ENCODE results near the gene LLPH.
"Not testable (repeated sequence)": the region's sequence is repeated elsewhere in the genome, so short reads cannot be mapped to it uniquely, and the experiment has no call there.

LLPH gene

DNA sequence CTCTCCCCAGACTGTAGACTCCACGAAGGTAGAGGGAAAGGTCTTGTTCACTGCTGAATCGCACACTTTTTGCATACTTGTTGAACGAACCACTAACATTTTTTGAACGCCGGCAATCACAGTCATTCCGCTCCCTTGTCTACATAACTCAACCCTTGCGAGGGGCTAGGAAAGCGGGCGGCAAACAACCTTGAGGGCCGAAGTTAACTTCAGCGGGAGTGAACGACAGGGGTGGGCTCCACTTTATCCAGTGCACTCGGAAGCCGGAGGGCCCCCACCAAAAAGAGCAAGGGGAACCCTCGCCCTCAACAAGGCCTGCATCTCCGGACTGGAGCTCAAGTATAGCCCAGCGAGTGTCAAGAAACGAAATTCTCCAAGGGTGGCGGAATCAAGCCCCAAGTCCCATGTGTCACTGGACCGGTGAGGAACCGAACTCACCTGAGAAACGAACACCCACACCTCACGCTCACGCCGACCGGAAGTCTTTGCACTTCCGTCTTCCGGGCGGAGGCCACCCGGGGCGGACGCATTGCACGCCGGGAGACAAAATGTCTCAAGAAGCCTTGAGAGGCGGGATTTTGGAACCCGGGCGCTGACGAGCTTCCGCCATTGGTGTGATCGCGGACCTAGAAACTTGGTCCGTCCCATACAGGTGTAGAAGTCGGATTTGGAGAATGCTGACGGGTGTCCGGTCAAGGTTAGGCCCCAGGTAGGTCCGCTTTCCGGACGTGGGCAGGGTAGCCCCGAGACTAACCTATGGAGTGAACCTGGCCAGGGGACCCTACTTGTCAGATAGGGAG, at the start of gene LLPH:
LLPH (minus strand) TSS at position 484 of the 800 bp plus-strand sequence. CDS start 1,644 bp downstream, outside the sequence.
- peak; percentile 95 for DNase-seq (ENCODE audit: low read depth, low spot score)

DNA sequence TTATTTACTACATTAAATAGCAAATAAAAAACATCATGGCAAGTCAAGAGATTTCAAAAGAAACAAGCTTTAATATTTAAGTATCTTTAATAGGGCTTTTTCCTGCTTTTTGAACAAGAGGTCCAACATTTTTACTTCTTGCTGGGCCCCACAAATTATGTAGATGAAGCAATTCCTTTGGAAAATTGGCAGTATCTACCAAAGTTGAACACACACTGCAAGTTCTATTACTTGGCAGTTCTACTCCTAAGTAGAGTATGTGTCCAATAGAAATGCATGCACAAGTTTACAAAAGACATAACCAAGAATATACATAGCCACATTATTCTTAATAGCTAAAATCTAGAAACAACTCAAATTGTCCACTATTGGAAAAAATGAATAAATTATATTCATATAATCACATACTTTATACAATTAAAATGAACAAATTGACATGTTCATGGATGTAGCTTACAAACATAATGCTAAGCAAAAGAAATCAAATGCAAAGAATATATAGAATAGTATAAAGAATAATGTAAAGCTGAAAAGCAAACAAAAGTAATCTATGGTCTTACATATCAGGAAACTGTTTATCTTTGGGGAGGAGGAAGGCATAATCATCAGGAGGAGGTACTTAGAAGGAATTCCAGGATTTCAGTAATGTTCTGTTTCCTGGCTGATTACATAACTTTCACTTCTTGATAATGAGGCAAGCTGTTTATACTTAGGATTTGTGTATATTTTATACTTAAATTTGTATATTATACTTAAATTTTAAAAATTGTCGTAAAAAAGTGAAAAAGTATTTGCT, 45.8 kb upstream of the LLPH start:
- no peak for DNase-seq (ENCODE audit: low read depth, low spot score)

DNA sequence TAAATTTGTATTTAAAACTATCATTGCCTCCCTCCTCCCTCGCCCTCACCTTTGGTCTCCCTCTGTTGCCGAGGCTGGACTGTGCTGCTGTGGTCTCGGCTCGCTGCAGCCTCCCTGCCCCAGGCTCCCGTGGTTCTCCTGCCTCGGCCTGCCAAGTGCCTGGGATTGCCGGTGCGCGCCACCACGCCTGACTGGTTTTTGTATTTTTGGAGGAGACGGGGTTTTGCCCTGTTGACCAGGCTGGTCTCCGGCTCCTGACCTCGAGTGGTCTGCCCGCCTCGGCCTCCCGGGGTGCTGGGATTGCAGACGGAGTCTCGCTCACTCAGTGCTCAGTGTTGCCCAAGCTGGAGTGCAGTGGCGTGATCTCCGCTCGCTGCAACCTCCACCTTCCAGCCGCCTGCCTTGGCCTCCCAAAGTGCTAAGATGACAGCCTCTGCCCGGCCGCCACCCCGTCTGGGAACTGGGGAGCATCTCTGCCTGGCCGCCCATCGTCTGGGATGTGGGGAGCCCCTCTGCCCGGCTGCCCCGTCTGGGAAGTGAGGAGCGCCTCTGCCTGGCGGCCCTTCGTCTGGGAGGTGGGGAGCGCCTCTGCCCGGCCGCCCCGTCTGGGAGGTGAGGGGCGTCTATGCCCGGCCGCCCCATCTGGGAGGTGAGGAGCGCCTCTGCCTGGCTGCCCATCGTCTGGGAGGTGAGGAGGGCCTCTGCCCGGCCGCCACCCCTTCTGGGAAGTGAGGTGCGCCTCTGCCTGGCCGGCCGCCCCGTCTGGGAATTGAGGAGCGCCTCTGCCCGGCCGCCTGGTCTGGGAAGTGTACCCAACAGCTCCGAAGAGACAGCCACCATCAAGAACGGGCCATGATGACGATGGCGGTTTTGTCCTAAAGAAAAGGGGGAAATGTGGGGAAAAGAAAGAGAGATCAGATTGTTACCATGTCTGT, 44.1 kb upstream of the LLPH start:
- not testable (repeated sequence) for DNase-seq (ENCODE audit: low read depth, low spot score)

- no peak for DNase-seq (ENCODE audit: low read depth, low spot score)
Observed at GRCh38 chr12:66170606-66171005, 40.1 kb upstream of the LLPH start.

- peak; percentile 95 for DNase-seq (ENCODE audit: low read depth, low spot score)
Observed at GRCh38 chr12:66169221-66170170, 38.9 kb upstream of the LLPH start, which contains the start of gene TMBIM4. TMBIM4 (minus strand) TSS chr12:66169996; CDS start chr12:66169951, 45 bp downstream.

GRCh38 chr12:66168410-66168809, 37.9 kb upstream of the LLPH start:
- no peak for DNase-seq (ENCODE audit: low read depth, low spot score)

DNA sequence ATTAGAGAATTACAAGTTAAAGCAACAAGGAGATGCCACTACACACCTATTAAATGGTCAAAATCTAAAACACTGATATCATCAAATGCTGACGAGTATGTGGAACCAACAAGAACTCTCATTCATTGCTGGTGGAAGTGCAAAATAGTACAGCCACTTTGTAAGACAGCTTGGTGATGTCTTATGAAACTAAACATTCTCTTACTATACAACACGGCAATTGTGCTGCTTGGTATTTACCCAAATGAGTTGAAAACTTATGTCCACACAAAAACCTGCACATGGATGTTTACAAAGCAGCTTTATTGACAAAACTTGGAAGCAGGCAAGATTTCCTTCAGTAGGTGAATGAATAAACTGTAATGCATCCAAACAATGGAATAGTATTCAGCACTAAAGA, 36.0 kb upstream of the LLPH start:
- DNase-seq (ENCODE audit: low read depth, low spot score), result no peak

GRCh38 chr12:66165141-66165540, 34.6 kb upstream of the LLPH start:
- DNase-seq (ENCODE audit: low read depth, low spot score), result no peak

DNA sequence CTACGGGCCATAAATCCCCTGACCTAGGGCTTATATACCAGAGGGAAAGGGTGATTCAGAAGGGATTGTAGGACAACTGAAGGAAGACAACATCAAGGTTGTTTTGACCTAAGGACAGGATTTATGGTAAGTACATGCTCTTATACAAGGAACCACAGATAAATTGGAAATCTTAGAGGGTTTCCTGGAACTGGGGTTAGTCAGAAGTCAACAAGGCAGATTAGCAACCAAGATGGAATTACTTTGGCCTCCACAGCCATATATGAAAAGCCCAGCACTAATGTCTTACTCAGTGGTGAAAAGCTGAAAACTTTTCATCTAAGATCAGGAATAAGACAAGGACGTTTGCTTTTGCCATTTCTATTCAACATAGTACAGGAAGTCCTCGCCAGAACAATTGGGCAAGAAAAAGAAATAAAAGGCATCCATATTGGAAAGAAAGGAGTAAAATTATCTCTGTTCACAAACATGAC, 33.8 kb upstream of the LLPH start:
- DNase-seq (ENCODE audit: low read depth, low spot score), result no peak

GRCh38 chr12:66163289-66163688, 32.7 kb upstream of the LLPH start:
- no peak for DNase-seq (ENCODE audit: low read depth, low spot score)

GRCh38 chr12:66162701-66163100, 32.2 kb upstream of the LLPH start:
- no peak for DNase-seq (ENCODE audit: low read depth, low spot score)

- no peak for DNase-seq (ENCODE audit: low read depth, low spot score)
Observed at GRCh38 chr12:66160704-66161103, 30.2 kb upstream of the LLPH start.

- DNase-seq (ENCODE audit: low read depth, low spot score), result no peak
Observed at GRCh38 chr12:66159123-66159522, 28.6 kb upstream of the LLPH start.

DNA sequence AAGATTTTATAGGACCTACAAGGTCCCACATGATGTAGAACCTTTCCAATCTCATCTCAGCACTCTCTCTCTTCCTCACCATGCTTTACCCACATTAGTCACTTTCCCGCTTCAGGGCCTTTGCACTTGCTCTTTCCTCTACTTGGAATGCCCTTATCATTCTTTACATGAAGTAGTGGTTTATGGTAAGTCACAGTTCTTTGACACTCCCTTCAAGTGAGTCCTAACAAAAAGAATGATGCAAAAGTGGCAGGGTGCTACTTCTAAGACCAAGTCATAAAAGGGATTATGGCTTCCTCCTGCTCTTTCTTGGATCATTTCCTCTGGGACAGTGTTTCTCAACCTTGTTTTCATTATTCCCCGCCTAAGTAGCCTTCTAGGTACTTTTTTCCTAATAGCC, 26.1 kb upstream of the LLPH start:
- no peak for DNase-seq (ENCODE audit: low read depth, low spot score)

- no peak for DNase-seq (ENCODE audit: low read depth, low spot score)
Observed at GRCh38 chr12:66154776-66155175, 24.2 kb upstream of the LLPH start.

- no peak for DNase-seq (ENCODE audit: low read depth, low spot score)
Observed at GRCh38 chr12:66152732-66153131, 22.2 kb upstream of the LLPH start.

DNA sequence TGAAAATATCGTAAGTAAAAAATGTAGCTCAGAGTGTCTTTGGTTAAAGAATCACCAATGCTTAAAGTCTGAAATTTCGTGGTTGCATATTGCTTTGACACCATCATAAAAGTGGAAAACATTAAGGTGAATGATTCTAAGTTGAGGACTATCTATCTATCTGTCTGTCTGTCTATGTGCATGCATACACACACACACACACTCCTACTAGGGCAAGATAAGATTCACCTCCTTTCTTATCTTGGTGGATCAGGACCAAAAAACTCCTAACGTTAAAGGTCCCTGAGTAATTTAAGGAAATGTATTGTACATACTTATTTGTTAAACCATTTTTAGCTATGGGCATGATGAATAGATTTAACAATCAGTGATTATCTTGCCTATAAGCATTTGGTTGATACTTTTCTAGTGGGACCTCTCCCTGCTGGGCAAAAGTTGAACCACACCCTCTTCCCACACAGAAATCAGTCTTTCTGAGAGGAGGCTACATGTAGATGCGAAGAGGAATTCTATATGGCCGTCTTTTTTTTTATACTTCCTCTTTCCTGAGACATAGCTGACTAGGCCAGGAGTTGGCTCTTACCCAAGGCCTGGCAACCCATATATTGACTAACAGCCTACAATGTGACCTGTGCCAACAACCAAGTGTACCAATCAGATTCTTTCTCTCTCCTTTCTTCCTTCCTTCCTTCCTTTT, 19.3 kb upstream of the LLPH start:
- no peak for DNase-seq (ENCODE audit: low read depth, low spot score)

GRCh38 chr12:66144791-66145754, 14.5 kb upstream of the LLPH start:
- DNase-seq (ENCODE audit: low read depth, low spot score), result peak; percentile 70

- DNase-seq (ENCODE audit: low read depth, low spot score), result no peak
Observed at GRCh38 chr12:66143868-66144267, 13.3 kb upstream of the LLPH start.
